ENCODE results near the gene CA9. TPM values are rescaled to one million over a fixed set of nuclear protein-coding genes. Genes with fewer than 3 reads are reported as not detected.

The CA9 gene
- total RNA-seq, 2 donors from 2014 or later: 1.6 to 2.8 TPM

- ATAC-seq (no peak), DNase-seq (no peak)
- intact Hi-C loops (cut with DNase I): loop anchor here in 1 of 2 donors (5.0 kb wide), 1 partner anchor 33 kb away; no protein-coding TSS in a partner anchor
These were observed 51.6 kb downstream of the CA9 start for GRCh38 chr9:35725362-35725761.

GRCh38 chr9:35726931-35727330 lies 53.2 kb downstream of the CA9 start:
- DNase-seq: peak; percentile 53
- intact Hi-C loops (cut with DNase I): loop anchor here in 1 of 2 donors (5.0 kb wide), 1 partner anchor 35 kb away; no protein-coding TSS in a partner anchor
- peak; percentile 20 to 56 for ATAC-seq

- intact Hi-C loops (cut with DNase I): loop anchor here in 1 of 2 donors (2.0 to 5.0 kb wide), 2 partner anchors 35 to 67 kb away; no protein-coding TSS in a partner anchor
- ATAC-seq: no peak
- no peak for DNase-seq
These were observed 53.9 kb downstream of the CA9 start for GRCh38 chr9:35727676-35728040.

GRCh38 chr9:35728041-35728971 lies 54.6 kb downstream of the CA9 start:
- DNase-seq (peak; percentile 85), ATAC-seq (peak; percentile 39 to 50)
- intact Hi-C loops (cut with DNase I): loop anchor here in 1 of 2 donors (2.0 to 5.0 kb wide), 2 partner anchors 36 to 68 kb away; no protein-coding TSS in a partner anchor

GRCh38 chr9:35729101-35729500 lies 55.4 kb downstream of the CA9 start:
- DNase-seq: no peak
- no peak for ATAC-seq
- intact Hi-C loops (cut with DNase I): loop anchor here in 1 of 2 donors (2.0 to 5.0 kb wide), 2 partner anchors 37 to 68 kb away; no protein-coding TSS in a partner anchor

- intact Hi-C loops (cut with DNase I): loop anchor here in 1 of 2 donors (2.0 to 5.0 kb wide), 2 partner anchors 38 to 69 kb away; no protein-coding TSS in a partner anchor
- DNase-seq: peak; percentile 72
- ATAC-seq: peak in 1 of 2 donors; percentile 4
These were observed 56.2 kb downstream of the CA9 start for GRCh38 chr9:35729700-35730485.

GRCh38 chr9:35730486-35730854 lies 56.7 kb downstream of the CA9 start:
- intact Hi-C loops (cut with DNase I): no loop called here
- ATAC-seq (no peak), DNase-seq (no peak)

Small RNAs within 50 kb of the gene (microRNA-seq; reads per million reads assigned to microRNA genes)
- 0 to 0.27 reads per million in 2 donors for gene MIR6852

Other genes with a start within 250 kb of the CA9 start
- gene RUSC2, start 183.8 kb upstream of the CA9 start, total RNA-seq: 10 to 100 TPM; 32.2 to 43.0 TPM
- 10 to 100 TPM; 30.7 to 31.9 TPM for gene TESK1, start 68.7 kb upstream of the CA9 start, total RNA-seq
- gene CD72, start 55.5 kb upstream of the CA9 start, total RNA-seq: 1 to 10 TPM in 1 of 2 donors, under 1 TPM in 1; 0.97 to 1.6 TPM
- 1 to 10 TPM in 1 of 2 donors, under 1 TPM in 1; 0.86 to 1.6 TPM for gene SIT1, start 23.0 kb upstream of the CA9 start, total RNA-seq
- over 10,000 TPM; 14,118 to 22,490 TPM for gene RMRP, start 15.9 kb upstream of the CA9 start, total RNA-seq
- 10 to 100 TPM; 52.3 to 70.9 TPM for gene CCDC107, start 15.6 kb upstream of the CA9 start, total RNA-seq
- under 1 TPM; 0.18 to 0.84 TPM for gene ARHGEF39, start 8.7 kb upstream of the CA9 start, total RNA-seq
- gene TPM2, start 16.0 kb downstream of the CA9 start, total RNA-seq: 100 to 1,000 TPM; 523 to 604 TPM
- 100 to 1,000 TPM; 301 to 324 TPM for gene TLN1, start 58.3 kb downstream of the CA9 start, total RNA-seq
- gene CREB3, start 58.7 kb downstream of the CA9 start, total RNA-seq: 10 to 100 TPM; 24.6 to 36.2 TPM
- gene GBA2, start 75.3 kb downstream of the CA9 start, total RNA-seq: 10 to 100 TPM; 92.5 to 97.7 TPM
- 10 to 100 TPM; 23.6 to 34.6 TPM for gene RGP1, start 75.4 kb downstream of the CA9 start, total RNA-seq
- not detected for gene MSMP, start 80.3 kb downstream of the CA9 start, total RNA-seq
- 10 to 100 TPM; 21.1 to 24.3 TPM for gene NPR2, start 117.7 kb downstream of the CA9 start, total RNA-seq
- 1 to 10 TPM; 1.3 to 1.9 TPM for gene SPAG8, start 138.3 kb downstream of the CA9 start, total RNA-seq
- 10 to 100 TPM; 53.4 to 54.3 TPM for gene HINT2, start 141.1 kb downstream of the CA9 start, total RNA-seq
- gene FAM221B, start 154.8 kb downstream of the CA9 start, total RNA-seq: not detected
- 10 to 100 TPM; 14.7 to 15.6 TPM for gene TMEM8B, start 155.3 kb downstream of the CA9 start, total RNA-seq
- gene OR13J1, start 196.5 kb downstream of the CA9 start, total RNA-seq: not detected
- gene HRCT1, start 232.3 kb downstream of the CA9 start, total RNA-seq: 1 to 10 TPM; 4.6 to 9.3 TPM
- gene SPAAR, start 235.6 kb downstream of the CA9 start, total RNA-seq: 10 to 100 TPM in 1 of 2 donors, 1 to 10 TPM in 1; 7.6 to 13.1 TPM

Measured in left cardiac atrium (tissue), 4 donors.